Stimulated activated CD8-positive, alpha-beta memory T cell treated with anti-CD3 and anti-CD28 coated beads, Interleukin-12 subunit alpha, Interleukin-12 subunit beta, amount 100 ng/mL, for 1 hour (primary cell): ENCODE data around the gene SIKE1.
"Not testable (repeated sequence)": the region's sequence is repeated elsewhere in the genome, so short reads cannot be mapped to it uniquely, and the experiment has no call there.

Experiments
- DNase-seq: peaks from one replicate; pipeline ENCODE4 v3.0.0-alpha.2; 2020; ENCODE audit warnings: low read depth

The SIKE1 gene

GRCh38 chr1:114780344-114781226 lies at the start of gene SIKE1:
Gene SIKE1, minus strand, starts transcription at chr1:114780685. Its CDS starts 78 bp downstream, at chr1:114780607.
- DNase-seq = peak; percentile 88

GRCh38 chr1:114830075-114830474 lies 49.6 kb upstream of the SIKE1 start:
- not testable (repeated sequence) for DNase-seq

GRCh38 chr1:114828251-114828650 lies 47.8 kb upstream of the SIKE1 start:
- DNase-seq = no peak

- DNase-seq = no peak
Measured at GRCh38 chr1:114821978-114822377, 41.5 kb upstream of the SIKE1 start.

DNA sequence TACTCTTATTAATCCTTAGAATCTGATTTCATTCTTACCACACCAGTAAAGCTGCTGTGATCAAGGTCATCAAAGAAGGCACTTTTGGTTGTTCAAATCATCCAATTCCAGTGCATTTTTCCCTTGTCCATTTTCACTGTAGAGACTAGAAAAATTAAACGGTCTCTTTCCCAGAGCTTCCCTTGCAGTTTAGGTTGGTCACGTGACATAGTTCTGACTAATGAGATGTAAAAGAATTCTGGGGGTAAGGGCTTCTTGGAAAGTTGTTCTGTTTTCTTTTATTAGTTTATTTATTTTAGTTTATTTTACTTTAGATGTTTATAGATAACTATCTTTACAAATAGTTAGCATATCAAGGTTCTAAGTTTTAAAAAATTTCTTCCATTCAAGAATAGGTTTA lies 39.9 kb upstream of the SIKE1 start:
- DNase-seq = no peak

GRCh38 chr1:114819869-114820268 lies 39.4 kb upstream of the SIKE1 start:
- DNase-seq = no peak

GRCh38 chr1:114804449-114804848 lies 24.0 kb upstream of the SIKE1 start:
- DNase-seq = not testable (repeated sequence)

DNA sequence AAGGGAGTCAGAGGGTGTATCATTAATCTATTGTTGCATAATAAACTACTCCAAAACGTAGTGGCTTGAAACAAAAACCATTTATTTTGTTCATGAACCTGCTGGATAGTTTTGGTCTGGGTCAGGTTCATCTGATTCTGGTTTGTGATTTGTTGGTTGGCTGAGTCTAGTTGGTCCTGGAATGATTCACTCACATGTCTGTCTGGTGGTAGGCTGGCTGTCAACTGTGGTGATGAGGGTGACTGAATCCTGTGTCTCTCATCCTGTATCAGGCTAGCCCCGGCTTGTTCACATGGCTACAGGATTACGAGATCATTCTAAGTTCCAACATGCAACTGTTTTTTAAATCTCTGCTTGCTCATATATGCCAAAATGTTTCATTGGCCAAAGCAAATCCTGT lies 22.5 kb upstream of the SIKE1 start:
- DNase-seq = no peak

- DNase-seq = no peak
Measured at GRCh38 chr1:114794038-114794437, 13.6 kb upstream of the SIKE1 start.

DNA sequence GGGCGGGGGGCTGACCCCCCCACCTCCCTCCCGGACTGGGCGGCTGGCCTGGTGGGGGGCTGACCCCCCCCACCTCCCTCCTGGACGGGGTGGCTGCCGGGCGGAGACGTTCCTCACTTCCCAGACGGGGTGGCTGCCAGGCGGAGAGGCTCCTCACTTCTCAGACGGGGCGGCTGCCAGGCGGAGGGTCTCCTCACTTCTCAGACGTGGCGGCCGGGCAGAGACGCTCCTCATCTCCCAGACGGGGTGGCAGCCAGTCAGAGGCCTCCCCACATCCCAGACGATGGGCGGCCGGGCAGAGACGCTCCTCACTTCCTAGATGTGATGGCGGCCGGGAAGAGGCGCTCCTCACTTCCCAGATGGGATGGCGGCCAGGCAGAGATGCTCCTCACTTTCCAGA lies 10.1 kb upstream of the SIKE1 start:
- not testable (repeated sequence) for DNase-seq

DNA sequence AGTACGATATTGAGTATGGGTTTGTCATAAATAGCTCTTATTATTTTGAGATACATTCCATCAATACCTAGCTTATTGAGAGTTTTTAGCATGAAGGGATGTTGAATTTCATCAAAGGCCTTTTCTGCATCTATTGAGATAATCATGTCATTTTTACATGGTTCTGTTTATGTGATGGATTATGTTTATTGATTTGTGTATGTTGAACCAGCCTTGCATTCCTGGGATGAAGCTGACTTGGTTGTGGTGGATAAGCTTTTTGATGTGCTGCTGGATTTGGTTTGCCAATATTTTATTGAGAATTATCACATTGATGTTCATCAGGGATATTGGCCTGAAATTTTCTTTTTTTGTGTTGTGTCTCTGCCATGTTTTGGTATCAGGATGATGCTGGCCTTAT lies 6.0 kb upstream of the SIKE1 start:
- not testable (repeated sequence) for DNase-seq

DNA sequence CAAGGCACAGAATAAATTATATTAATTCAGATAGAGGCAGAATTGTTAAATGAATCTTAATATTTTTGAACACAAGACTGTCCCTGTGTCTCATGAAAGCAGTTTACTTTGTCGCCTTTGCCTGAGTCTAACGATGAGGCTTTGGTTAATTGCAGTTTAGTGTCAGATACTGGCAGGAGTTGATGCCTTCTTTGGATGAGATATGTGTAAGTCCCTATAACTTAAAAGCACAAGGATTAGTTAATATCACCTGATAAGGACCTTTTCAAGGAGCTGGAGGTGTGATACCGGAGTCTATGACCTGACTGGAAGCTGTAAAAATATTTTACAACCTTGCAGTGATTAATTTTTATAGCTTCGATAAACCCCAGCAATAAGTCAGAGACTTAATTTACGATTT lies 2.0 kb upstream of the SIKE1 start:
- no peak for DNase-seq

DNA sequence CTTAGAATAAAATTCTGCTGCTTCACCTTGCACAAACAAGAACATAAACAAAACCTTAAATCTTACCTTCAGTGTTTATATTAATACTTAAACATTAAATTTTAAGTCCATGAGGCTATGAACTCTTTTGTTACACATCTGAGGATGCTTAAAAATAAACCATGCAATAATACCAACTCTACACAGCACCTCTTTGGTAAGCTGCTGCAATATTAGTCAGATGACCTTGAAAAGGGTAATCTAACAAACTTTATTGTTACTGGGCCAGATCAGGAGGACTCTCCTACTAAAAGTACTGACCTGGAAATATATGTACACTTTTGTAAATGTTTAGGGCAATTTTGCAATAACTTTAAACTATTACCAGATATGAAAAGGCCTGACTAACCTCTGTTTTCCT lies 763 bp downstream of the SIKE1 start:
- DNase-seq = no peak

DNA sequence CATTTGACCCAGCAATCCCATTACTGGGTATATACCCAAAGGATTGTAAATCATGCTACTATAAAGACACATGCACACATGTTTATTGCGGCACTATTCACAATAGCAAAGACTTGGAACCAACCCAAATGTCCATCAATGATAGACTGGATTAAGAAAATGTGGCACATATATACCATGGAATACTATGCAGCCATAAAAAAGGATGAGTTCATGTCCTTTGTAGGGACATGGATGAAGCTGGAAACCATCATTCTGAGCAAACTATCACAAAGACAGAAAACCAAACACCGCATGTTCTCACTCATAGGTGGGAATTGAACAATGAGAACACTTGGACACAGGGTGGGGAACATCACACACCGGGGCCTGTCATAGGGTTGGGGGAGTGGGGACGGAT lies 3.8 kb downstream of the SIKE1 start:
- DNase-seq = not testable (repeated sequence)

- no peak for DNase-seq
Measured at GRCh38 chr1:114771992-114772391, 8.5 kb downstream of the SIKE1 start.

DNA sequence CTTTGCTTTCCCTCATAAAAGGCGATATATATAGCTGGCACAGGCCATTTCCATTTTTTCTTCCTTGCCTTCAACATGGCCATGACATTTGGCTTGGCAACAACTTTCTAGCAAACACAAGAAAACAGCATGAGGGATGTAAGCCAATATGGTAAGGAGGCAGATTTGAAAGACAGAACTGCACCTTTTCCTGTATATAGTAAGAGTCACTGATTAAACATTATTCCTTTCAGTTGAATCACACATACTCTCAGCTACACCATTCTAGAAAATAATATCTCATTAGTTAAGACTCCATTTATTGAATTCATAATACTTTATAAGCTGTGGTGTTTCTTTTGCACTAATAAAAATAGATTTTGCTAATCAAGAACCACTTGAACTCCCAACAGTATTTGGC lies 9.5 kb downstream of the SIKE1 start:
- no peak for DNase-seq

- DNase-seq = no peak
Measured at GRCh38 chr1:114764689-114765088, 15.8 kb downstream of the SIKE1 start.

- no peak for DNase-seq
Measured at GRCh38 chr1:114758256-114758832, 22.1 kb downstream of the SIKE1 start.

DNA sequence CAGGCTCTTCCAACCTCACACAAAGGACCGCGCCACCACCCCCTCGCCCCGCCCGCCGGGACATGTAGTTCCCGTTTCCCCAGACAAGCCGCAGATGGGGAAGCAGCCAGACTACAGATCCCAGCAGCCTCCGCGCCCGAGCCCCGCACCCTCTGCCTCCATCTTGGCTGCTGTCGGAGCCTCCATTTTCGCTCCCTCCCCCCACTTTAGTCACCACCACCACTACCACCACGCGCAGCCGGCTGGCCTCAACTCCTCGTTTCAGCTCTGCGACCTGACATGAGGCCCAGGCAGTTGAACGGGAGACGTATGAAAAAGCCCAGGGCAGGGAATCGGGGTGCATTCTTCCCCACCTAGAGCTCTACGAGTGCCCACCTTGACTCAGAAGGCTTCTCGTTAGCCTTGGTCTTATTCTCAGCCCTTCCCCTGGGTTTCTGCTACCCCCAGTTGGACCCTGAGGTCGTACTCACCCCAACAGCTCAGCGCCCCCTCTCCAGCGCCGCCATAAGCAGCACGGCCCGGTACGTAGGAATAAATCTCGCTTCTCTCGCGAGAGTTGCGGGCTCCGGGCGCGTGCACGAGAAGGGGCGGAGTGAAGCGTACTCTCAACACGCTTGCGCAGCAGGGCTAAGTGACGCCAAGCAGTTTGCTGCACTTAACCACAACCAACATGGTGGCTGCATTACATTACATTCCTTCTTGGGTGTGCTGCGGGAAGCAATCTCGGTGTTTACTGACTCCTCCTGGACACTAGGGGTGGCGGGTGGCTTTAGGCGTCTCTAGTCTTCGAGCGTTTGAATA lies 22.8 kb downstream of the SIKE1 start, which contains the start of gene CSDE1:
CSDE1 (minus strand) TSS at position 530 of the 801 bp plus-strand sequence. CDS start 18,094 bp downstream, outside the sequence.
- peak; percentile 96 for DNase-seq

DNA sequence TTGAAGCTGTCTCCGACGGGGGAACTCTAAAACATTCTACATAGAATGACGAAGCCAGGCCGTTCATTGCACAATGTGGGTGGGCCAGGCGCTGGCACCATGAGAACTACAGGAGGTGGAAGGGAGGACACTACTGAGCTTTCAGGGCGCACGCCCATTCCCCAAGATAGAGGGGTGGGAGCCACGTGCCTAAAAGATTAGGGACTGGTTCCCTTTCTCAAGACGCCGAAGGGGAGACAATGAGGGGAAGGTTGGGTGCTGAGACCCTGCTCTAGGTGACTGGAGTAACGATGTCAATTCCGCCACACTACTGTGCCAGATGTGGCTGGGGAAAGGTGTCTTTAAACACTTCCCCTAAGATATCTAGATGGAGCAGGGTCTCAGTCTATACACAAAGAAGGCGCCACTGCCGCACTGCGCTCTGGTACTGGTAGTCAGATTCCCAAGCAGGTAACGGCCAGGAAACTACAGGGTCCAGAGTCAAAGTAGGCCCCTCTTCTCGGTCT lies 23.5 kb downstream of the SIKE1 start:
- no peak for DNase-seq

- no peak for DNase-seq
Measured at GRCh38 chr1:114756009-114756892, 24.2 kb downstream of the SIKE1 start.
